OCI-M2 (cell line): ENCODE data around the gene CPVL.

Source experiments
- DNase-seq: peaks from one replicate; lab custom pipeline; 2025; ENCODE audit not compliant: unreplicated experiment; lab: John Stamatoyannopoulos, UW

Gene CPVL

DNA sequence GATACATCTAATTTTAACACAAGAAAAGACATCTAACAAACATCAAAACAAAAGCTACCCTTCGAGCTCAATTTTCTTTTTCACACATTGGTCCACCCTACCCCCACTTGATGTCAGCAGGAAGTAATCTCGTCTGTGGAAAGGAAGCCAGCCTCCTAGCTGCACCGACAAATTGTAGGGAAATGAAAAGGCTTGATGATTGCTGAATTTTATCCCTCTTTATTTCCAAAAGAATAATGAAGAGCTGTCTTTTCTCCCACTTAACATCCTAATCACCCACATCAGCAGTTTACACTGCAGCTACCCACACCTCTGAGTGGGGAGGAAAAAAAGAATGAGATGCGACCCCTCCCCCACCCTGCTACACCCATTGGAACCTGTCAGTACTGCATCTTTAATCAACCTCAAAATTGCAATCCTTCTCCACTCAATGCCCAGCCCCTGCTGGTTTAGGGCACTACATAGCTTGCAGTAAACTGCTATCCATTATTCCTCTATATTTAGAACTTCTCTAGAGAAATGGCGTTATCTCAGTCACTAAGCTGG lies 10.6 kb upstream of the CPVL start:
- no peak for DNase-seq

DNA sequence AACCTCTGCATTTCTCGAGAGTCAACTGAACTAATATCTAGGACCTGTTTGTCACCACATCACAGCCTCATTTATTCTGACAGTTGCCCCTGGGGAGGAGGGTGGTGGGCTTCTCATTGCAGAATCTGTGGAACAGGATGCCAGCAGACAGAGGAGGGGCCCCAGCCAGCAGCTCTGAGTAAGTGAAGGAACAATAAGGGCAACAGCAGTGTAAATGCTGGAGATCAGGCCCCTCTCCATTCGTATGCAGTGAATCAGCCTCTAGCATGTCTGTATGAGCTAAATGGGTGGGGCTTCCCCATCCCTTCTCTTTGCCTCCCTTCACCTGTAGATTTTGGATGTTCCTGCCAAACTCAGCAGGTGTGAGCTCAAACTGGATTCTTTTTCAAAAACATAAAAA lies 7.7 kb upstream of the CPVL start:
- no peak for DNase-seq

DNA sequence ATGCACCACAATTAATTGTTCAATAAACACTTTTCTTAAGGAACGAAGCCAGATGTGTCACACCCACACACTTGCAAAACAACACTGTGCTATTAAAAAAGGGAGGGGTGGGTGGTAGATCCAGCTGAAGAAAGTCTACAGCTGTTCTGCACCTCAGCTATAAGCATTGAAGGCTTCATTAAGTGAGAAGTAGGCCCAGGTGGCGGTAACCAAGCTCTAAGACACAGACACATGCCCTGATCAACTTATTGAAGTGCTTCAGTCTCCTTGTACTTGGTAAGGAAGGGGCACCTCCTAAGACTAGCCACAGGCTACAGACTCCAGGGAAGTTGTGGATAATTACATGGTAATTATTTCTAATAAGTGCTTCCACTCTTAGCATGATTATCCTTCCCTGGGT lies 4.5 kb upstream of the CPVL start:
- no peak for DNase-seq

GRCh38 chr7:29149036-29149435 lies 2.7 kb upstream of the CPVL start:
- DNase-seq, result no peak

GRCh38 chr7:29147821-29148220 lies 1.5 kb upstream of the CPVL start:
- no peak for DNase-seq

DNA sequence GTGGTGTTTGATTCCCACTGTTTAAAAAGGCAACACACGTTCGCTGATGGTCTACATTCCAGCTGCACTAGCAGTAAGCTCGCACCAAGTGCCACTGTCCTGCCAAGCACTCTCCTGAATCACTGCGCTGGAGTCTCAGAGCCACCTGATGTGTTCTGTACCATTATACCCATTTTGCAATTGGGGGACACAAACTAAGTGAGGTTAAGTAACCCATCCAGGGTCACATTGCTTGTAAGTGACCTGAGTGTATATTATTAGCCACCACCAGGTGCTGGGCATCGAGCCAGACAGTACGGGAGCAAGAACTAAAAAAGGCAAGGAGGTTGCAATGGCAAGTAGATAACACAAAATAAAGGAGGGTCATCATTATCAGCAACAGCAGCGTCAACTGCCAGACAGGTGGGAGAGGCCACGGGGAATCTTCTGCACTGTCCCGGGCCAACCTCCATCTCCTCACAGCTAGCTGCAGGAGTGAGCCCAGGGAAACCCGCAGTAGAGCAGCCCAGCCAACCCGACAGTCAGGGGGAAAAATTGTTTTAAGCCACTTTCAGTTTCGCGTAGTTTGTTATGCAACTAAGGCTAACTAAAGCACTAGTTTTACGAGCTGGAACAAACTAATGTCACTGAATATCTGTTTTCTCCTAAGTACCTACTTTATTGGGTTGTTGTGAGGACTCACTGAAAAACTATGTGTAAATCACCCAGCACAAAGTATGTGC lies 712 bp upstream of the CPVL start:
- DNase-seq, result no peak

DNA sequence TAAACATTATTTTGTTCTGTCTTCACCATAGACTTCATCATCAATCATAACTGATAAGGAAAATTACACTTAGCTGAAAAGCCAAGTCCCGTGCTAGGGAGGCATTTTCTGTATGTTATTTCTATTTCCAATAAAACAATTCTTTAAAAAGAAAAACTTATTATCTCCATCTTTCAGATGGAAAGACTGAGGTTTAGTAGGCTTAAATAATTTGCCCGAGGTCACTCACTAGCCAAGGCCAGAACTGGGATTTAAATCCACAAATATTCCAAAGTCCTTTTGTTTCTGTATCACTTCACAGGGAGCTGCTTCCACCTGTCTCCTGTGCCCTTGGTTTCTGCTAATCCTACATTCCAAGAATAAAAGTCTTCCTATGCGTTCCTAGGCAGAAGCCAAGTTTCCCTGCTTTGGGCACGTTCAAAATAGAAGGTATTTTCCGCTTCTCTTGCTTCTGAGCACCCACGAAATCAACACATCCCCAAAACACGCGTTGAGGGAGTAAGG lies 732 bp downstream of the CPVL start:
- DNase-seq, result no peak

DNA sequence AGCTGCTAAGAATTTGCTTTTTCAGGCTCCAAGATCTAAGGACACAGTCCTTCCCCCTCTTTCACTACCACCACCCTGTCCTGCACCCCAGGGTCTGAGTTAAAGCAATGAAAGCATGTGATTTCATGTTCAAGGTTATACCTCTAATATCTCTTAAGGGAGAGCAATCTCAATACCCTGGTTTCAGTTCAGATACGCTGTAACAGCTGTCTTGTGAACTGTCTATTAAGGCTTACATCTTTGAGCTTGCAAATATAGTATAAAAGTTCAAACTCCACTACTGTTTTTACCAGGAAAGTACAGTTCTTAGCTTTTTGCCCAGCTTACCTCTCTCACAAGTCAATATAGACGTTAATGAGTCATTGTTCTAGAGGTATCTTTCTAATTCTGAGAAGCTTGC lies 2.6 kb downstream of the CPVL start:
- no peak for DNase-seq

DNA sequence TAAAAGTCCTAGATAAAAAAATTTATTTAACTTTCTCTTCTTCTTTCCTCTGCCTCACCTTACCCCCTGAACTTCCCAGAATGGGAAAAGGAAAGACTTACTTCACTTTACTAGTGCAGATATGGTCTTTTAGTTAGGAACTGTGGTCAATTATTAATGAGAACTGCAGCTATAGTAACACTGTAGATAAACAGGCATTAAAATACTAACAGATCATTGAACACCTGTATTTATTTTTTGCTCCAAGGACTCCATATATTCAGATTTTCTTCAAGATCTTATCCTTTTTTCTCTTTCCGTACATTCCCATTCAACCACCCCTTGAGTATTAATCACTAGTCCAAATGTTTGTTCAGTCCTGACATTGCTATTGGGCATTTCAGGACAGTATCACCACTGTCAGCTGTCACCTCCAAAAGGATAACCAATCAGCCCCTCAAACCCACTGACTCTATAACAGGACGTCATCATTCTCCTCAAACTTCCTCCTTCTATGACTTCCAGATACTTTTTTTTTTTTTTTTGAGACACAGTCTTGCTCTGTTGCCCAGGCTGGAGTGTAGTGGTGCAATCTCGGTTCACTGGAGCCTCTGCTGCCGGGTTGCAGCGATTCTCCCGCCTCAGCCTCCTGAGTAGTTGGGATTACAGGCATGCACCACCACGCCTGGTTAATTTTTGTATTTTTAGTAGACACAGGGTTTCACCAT lies 4.2 kb downstream of the CPVL start:
- DNase-seq, result no peak

- DNase-seq, result no peak
Observed at GRCh38 chr7:29140873-29141468, 5.4 kb downstream of the CPVL start.

GRCh38 chr7:29139796-29140195 lies 6.5 kb downstream of the CPVL start:
- no peak for DNase-seq

DNA sequence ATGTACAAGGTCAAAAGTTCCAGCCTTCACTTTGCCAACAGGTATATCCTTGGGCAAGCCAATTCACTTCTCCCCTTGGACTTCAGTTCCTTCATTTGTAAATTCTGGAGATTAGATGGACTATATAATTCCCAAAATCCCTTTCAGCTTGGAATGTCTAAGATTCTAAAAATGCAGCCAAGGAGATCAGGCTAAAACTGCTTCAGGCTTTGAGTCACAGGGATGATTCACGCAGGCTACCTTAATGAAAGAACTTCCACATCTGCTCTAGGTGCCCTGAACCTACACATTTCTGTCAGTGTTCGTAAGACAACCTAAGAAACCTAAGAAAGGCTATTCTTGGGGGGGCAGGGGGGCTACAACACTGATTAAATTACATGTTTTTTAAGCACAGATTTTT lies 7.1 kb downstream of the CPVL start:
- DNase-seq, result no peak

DNA sequence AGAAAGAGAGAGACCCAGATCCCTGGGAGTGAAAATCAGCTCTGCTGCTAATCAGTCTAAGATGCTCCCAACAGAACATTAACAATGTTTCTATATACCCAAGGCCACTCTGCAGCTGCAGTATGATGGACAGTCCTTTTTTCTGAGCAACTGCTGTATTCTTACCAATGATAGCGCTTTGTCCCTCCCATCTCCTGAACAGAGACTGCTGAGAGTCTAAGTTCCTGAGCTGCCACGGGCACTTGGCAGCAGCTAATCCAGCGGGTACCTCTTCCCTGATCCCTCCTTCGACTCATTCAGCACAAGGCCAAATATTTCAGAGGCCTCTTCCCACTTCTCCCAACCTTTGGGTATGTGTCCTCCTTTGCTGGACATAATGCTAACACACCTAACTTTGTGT lies 7.7 kb downstream of the CPVL start:
- DNase-seq, result no peak

DNA sequence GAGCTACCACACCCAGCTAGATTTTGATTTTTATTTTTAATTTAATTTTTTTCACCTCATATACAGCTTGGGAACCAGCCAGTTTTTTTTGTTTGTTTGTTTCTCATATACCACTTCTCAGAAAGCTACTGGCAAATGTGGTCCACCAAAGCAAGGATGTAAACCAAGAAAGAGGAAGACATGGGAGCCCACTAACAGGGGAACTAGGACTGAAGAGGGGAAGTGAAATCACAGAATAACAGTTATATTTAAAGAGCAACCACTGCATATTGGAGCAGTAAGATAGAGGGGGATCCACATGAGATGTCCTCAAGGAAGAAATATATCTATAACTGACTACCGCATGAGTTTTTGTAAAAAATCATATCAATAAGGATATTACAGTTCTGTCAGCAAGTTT lies 10.5 kb downstream of the CPVL start:
- DNase-seq, result no peak

GRCh38 chr7:29132980-29133379 lies 13.4 kb downstream of the CPVL start:
- no peak for DNase-seq

- no peak for DNase-seq
Observed at GRCh38 chr7:29131678-29132077, 14.7 kb downstream of the CPVL start.

DNA sequence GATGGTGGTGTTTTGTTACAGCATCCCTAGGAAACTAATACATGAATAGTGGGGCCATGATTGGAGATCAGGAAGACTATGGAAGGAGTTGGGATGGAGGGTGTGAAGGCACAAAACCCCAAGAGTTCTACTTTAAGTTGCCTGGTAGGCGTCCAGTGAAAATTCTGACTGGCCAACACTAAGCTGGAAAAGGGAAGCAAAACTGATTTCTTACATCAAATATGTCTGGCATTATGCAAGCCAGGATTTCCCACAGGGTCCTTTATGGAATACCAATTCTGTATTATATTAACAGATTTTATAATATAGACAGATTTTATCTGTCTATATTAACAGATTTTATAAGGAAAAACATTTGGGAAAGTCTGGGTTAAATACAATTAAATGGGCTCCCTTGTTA lies 16.2 kb downstream of the CPVL start:
- DNase-seq, result no peak

- no peak for DNase-seq
Observed at GRCh38 chr7:29127527-29127926, 18.8 kb downstream of the CPVL start.

DNA sequence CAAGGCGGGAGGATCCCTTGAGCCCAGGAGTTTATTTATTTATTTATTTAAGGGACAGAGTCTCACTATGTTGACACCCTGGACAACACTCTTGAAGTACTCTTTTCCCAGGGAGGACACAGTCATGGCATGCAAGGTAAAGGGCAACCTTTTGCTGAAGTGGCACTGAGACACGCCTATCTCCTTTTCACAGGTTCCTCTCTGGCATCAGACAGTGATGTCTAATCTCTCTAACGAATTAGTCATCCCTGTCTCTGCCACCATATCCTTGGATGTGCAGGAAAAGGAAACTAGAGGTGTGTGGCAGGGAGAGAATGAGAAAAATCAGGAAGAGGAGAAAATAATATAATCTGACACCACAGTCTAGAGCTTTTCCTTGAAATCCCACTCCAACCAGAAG lies 19.5 kb downstream of the CPVL start:
- DNase-seq, result no peak

- no peak for DNase-seq
Observed at GRCh38 chr7:29123626-29124190, 22.6 kb downstream of the CPVL start.

- no peak for DNase-seq
Observed at GRCh38 chr7:29122759-29123158, 23.6 kb downstream of the CPVL start.

DNA sequence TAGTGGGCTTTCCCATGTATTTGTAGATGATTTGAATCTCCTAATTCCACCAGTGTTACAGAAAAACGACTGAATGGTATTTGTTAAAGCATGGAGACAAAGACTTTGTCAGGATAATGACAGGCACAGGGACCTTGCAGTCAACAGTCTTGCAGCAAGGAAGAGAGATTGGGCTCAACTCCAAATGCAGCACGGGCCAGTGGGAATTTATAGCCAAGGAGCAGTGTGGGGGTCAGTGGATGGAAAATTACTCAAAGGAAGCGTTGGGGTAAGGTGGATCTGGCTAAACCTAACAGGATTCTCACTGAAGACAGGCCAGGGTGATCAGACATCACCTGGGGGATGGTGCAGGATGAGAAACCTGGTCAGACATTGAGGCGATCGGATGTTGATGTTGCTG lies 24.3 kb downstream of the CPVL start:
- no peak for DNase-seq
